Pulmonary artery endothelial cell (primary cell): Measurements from ENCODE around the gene COPS4. TPM values are rescaled to one million over a fixed set of nuclear protein-coding genes. Genes with fewer than 3 reads are reported as not detected.
"Not testable (repeated sequence)": the region's sequence is repeated elsewhere in the genome, so short reads cannot be mapped to it uniquely, and the experiment has no call there.

Experiments used
- DNase-seq: peaks from one replicate; pipeline ENCODE4 v3.0.0-alpha.2; 2011; ENCODE audit warnings: low read depth, low spot score
- total RNA-seq: library from RNA; depleted of rRNA; stranded (reverse); fragments of >200 nt; gene quantifications from 2 replicates; pipeline ENCODE4 v1.2.3, GENCODE V29; 2014

The COPS4 gene
- 93.9 and 135 TPM in 2 replicates for total RNA-seq

DNA sequence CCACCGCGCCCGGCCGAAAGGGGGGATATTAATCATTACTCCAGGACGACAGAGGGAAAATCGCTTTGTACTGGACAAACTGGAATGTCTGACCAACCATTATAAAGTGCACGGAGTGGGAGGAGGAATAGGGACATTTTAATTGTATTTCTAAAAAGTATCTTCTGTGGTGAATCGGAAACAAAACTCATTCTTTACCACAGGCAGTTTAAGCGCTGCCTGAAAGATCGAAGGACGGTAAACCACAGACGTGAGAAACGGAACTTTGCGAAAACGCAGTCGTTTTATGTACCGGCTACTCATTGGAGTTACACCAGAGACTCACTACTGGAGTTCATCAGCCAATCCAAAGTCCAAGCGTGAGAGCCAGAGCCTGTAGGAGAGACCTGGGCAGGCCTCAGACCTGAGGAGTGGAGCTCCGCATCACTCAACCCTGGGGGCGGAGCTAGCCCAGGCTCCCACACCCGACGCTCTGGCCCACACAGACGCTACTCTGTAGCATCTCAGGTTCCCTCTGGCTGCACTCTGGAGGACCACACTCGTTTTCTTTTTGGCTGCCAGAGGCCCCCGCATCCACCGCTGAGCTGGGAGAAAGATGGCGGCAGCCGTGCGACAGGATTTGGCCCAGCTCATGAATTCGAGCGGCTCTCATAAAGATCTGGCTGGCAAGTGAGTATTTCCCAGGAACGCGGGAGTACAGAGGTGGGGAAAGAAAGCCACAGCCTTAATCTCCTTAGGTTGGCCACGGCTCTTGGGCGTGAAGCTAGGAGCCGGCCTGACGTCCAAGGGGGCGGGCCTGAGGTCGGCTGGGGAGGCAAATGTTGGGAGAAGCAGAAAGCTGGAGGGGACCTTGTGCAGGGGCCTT, at the start of gene COPS4:
Gene COPS4 (plus strand): TSS at position 554 of the 865 bp plus-strand sequence. CDS start 42 bp downstream, at position 596.
- peak; percentile 100 for DNase-seq

DNA sequence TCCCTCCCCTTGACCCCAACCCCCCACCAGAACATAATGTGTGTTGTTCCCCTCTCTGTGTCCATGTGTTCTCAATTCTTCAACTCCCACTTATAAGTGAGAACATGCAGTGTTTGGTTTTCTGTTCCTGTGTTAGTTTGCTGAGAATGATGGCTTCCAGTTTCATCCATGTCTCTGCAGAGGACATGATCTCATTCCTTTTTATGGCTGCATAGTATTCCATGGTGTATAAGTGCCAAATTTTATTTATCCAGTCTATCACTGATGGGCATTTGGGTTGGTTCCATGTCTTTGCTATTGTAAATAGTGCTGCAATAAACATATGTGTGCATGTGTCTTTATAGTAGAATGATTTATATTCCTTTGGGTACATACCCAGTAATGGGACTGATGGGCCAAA, 47.5 kb upstream of the COPS4 start:
- not testable (repeated sequence) for DNase-seq

DNA sequence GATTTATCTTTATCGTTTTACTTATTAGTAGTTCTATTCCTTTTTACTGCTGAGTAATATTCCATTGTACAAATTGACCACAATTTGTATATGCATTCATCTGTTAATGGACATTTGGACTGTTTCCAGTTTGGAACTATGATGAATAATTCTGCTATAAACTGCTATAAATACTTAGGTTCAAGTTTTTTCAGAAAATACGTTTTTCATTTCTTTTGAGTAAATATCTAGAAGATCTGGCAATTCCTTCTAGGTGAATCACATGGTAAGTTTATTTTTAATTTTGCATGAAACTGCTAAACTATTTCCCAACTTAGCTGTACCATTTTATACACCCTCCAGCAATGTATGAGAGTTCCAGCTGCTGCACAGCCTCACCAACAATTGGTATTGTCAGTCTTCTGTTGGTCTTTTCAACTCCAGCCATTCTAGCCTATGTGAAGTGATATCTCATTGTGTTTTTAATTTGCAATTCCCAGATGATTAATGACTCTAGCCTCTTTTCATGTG, 46.6 kb upstream of the COPS4 start:
- DNase-seq = no peak

DNA sequence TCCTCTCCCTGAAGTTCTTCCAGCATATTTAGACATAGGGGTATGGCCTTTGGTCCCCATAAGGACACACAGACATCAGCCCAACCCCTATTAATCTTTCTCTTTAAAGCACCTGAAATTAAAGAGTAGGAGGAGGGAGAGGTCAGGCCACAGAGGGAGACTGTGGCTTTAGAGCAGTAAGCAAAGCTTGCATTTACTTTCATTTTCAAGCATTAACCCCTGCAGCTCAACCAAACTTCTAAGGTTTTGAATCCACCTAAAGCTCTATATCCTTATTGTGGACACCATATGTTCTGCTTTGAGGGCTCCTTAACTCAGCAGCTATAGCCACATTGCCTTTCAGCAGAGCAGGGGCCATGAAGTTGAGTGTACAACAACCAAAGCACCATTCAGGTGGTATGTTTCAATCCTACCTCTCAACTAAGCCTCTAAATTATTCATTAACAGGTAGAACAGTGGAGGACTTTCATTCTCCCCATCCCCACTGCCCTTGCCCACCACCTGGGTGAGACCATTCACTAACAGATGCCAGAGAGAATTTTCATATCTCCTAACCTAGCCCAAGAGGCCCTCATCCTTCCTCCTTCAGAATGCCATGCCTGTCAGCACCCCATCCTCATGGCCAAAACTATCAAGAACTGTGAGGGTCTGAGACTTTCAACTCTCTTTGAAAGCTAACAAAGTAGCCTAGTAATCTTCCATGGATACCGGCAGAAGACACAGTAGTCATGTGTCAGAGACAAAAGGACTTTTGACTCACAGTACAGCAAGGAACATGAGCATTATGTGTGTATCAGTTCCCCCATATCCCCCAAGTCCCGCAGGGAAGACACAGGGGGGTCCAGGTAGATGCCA, 45.2 kb upstream of the COPS4 start:
- no peak for DNase-seq

DNA sequence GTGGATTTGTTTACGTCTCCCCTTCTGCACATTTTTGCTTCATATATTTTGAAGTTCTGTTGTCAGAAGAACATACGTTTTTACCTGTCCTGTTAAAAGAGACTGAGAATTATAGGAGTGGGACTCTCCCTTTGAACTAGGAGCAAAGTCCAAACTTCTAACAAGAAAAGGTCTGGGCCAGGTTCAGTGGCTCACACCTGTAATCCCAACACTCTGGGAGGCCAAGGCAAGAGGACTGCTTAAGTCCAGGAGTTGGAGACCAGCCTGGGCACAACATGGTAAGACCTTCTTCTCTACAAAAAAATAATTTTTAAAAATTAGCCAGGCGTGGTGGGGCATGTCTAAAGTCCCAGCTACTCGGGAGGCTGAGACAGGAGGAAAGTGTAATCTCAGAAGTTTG, 40.1 kb upstream of the COPS4 start:
- DNase-seq = no peak

DNA sequence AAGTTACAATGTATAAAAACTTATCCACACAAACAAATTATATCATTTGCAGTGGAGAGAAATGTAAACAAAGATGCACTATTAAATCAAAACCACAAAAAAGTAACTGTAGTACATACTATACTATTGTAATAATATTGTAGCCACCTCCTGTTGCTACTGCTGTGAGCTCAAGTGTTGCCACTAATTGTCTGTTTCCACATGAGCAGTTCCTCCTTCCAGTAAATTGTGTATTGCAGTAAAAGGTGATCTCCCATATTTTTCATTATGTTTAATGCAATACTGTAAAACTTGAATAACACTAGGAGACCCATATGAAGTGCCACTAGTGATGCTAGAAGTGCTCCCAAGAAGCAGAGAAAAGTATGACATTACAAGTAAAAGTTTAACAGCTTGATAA, 36.1 kb upstream of the COPS4 start:
- DNase-seq = no peak

DNA sequence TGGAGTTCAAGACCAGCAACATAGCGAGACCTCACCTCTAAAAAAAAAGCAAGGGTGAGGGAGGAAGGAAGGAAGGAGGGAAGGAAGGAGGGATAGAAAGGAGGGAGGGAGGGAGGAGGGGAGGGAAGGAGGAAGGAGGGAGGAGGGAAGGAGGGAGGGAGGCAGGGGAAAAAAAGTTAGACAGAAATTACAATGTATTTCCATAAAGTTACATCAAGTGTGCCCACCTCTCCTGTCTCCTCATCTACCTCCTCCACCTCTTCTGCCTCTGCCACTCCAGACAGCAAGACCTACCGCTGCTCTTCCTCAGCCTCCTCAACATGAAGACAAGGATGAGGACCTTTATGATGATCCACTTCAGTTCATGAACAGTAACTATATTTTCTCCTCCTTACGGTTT, 32.7 kb upstream of the COPS4 start:
- no peak for DNase-seq

DNA sequence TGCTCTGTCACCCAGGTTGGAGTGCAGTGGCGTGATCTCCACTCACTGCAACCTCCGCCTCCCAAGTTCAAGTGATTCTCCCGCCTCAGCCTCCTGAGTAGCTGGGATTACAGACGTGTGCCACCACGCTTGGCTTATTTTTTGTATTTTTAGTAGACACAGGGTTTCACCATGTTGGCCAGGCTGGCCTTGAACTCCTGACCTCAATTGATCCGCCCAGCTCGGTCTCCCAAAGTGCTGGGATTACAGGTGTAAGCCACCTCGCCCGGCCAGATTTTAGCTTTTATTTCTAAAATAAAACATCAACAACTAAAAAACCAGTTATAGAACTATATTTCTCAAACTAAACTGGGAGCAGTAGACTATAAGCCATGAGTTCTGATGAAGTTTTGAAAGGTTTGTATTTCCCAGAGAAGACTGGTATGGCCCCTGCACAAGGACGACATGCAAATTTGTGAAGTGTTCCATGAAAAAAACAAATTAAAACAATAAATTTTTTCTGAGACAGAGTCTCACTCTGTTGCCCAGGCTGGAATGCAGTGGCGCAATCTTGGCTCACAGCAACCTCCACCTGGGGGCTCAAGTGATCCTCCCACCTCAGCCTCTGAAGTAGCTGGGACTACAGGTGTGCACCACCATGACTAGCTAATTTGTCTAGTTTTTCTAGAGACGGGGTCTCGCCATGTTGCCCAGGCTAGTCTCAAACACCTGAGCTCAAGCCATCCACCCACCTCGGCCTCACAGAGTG, 31.8 kb upstream of the COPS4 start:
- DNase-seq = not testable (repeated sequence)

DNA sequence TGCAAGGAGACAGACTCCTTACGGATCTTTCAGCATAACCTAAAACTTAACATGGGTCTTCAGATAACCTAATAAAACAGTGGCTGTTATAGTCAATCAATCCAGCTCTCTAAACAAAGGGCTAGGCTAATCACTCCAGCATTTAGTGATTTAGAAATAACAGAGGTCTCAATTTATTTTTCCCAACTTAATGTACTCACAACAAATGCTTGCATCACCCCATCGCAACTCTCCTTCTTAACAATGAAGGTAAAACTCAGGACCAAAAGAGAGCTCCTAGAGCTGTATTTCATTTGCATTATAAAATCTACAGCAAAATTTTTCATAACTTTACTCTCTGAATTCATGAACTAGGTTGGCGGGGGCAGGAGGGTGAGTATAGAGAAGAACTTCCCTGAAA, 25.5 kb upstream of the COPS4 start:
- no peak for DNase-seq

DNA sequence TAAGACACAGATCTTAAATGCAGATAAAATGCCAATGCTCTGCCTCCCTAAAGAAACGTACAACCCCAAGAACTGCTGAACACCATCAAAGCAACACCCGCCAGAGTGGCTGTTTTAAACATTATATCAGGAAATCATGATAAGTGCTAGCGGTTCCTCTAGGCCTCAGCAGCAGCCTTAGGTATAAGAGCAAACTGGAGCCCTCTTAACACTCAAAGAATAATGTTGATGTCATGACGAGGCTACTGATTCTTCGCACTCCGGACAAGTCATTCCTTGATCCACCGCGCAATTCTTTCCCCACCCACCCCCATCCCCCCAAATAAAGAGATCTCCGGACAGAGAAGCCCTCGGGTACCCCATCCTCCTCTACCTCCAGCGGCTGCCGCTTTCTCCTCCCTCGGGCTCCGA, 24.9 kb upstream of the COPS4 start:
- no peak for DNase-seq

DNA sequence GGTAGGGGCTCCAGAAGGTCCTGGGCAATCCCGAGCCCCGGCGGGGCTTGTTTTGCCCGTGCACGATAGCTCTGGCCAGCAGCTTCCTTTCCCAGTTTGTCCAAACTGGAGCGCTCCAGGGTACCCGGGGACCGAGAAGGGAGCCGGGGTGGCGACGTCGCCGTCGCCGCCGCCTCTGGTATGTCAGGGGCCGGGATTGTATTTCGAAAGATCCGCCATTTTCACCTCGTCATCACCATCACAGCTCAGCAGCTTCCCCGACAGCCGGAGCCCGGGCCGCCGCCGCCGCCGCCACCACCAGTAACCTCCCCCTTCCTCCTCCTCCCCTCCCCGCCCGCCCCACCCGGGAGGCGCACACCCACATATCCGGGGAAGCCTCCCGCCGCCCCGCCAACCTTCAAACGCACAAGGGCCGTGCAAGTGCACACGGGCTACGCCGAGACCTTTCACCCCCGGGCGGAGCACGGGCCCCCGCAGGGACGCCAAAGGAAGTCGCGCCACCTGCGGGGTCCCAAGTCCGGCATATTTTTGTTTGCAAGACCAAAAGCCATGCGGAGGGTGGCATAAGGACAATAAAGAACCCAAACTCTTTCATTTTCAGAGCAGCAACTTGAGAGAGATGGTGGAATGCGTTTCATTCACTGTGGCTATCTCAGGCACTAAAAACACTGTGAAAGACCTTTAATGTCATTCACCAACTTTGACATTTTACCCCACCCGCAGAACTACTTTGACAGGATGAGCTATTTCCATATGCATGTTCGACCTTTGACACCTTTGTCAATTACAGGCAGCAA, 24.3 kb upstream of the COPS4 start, which contains the start of gene LIN54:
Gene LIN54 (minus strand): TSS at position 302 of the 797 bp plus-strand sequence. CDS start 25,979 bp downstream, outside the sequence.
- DNase-seq = no peak

DNA sequence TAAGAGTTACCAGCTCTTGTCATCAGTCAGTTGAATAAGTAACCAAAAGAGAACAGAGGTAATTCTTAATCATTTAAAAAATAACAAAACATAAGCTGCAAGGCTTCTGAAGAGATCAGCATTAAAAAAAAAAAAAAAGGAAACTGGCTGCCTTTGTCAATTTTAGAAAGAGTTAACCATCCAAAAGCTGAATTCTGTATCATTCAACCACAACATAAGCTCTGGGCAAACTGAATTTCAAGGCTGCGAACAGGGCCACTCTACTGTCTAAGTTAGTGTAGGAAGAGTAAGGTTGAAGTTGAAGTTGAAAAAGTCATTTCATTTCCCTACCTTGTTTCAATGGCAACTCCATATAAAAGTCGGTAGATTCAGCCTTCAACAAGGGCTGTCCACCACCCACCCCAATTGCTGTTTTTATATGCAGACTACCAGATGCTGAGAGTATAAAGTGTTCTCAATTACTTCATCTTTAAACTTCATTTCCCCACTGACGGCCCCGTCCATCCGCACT, 23.2 kb upstream of the COPS4 start:
- no peak for DNase-seq

DNA sequence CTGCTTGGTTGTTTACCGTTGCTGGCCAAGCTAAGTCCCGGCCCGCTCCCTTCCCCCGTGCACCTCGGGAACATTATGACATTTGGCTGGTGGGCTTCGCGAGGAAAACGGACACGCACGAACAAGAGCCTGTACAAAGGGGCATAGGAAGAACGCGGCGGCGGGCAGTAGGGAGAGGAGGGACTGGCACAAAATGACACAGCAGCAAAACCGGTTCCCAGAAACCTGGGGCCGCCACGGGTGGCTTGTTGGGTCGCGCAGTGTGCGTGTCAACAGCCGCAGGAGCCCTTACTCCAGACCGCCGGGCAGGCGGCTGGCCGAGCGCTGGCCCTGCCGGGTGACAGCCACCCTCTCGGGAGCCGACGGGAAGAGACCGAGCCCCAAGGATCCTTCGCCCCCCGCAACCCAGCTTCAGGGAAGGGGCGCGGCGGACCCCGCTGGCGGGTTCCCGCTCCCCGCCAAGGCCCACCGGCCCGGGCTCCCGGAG, 22.7 kb upstream of the COPS4 start:
- DNase-seq = no peak

DNA sequence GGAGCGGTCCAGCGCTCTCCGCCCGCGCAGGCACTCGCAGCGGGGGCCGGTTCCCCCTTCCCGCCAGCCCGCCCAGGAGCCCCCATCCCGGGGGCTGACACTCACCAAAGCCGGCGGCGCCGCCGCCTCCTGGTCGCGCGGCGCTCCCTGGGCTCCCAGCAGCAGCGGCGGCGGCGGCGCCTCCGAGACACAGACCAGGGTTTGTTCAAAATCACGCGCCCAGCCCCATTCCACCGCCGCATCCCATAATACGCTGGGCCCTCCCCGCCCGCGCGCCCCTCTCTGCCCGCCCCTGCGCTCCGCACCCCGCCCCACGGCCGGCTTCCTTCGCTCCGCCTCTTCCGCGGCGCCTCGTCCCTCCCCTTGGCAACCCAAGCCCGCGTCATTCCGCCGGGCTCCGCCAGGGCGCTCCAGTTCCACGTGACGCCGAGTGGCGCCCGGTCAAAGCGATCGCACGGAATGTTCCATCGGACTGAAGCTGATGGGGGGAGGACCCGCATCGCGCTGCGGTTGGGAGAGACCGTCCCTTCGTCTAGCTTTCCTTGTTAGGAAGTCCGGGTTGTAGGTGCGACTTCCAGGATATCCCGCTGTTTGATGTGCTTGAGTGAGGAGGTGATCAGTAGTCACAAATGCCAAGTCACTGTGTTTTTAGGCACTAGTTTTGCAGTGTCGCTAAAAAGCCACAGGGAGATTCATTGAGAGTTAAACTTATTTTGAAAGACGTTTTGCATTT, 22.1 kb upstream of the COPS4 start:
- DNase-seq = peak; percentile 92

DNA sequence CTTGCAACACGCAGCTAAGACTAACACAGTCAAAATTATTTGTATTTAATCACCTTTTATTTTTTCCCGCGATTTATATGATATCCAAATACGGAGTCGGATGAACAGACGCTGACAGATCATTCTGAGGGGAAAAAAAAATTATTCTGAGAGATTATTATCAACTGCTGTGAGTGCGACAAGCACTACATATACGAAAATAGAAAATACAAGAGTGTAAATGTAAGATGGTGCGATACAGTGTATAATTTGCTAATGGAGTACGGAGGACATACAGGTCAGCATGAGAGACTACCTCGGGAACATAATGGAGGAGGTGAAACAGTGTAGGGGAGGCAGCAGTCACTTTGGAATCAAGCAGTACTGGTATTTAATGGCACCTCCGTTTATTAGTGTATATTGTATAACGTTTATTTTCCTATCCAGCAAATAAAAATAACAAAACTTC, 21.5 kb upstream of the COPS4 start:
- DNase-seq = no peak

DNA sequence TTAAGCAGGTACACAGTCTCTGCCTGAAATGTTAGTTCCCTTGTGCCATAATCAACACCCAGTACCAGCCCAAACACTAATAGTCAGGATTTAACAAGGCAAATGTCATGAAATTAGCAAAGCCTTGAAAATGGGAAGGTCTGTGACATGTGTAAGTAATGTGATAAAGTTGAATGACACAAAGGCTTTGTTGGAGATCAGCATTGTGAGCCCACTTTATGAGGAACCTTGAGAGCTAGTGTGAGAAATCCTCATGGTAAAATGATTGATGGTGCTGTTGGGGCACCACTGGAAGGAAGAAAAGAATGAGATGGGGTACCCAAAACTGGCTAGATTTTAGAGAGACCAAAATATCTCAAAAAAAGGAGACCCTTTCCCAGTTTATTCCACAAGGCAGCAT, 21.1 kb upstream of the COPS4 start:
- no peak for DNase-seq

DNA sequence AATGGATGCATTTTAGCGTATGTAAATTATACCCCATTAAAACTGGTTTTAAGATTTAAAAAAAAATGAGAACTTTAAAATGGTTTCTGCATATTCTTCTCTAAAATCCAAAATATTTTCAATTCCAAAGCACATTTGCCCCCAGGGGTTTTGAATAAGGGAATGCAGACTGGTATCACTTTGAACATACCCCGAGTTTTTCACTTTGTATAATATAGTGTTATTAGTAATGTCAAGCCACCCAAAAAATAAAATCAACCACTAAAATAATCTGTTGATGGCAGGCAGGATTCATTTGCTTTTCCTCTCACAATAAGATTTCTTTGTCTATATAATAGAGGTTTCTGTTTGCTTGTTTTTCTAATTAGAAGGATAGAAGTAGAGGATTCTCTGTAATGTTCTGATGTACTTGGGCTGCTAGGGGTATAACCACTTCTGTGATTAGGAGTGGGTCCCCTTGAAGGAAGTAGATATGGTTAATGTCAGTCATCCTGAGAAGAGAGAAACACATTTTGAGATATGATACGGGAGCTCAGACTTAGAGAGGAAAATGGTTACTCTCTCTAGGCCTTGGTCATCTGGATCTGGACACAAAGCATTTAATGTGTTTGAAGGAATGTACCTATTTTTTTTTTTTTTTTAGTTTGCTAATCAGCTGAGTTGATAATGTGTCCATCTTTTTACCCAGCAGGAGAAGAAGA, 15.0 kb upstream of the COPS4 start:
- DNase-seq = no peak

DNA sequence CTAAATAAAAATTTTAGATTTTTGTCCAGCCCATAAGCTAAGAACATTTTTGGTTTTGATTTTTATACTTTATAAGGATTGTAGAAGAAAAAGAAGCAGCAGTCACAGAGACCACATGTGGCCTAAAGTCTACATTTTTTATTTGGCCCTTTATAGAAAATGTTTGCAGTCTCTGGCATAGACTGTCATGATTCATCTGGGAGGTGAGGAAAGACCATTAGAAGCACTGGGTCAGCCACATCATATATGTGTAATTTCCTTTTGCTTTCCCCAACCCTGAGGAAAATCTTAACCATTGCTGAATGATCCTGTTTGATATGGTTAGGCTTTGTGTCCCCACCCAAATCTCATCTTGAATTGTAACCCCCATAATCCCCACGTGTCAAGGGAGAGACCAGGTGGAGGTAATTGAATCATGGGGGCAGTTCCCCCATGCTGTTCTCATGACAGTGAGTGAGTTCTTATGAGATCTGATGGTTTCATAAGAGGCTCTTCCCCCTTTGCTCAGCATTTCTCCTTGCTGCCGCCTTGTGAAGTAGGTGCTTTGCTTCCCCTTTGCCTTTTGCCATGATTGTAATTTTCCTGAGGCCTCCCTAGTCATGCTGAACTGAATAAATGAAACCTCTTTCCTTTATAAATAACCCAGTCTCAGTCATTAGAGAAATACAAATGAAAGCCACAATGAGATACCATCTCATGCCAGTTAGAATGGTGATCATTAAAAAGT, 12.1 kb upstream of the COPS4 start:
- DNase-seq = no peak
